HL-60 (cell line): ENCODE data around the gene GALT.

Experiments
- DNase-seq, 2 experiments: peaks; one replicate each; pipeline ENCODE4 v3.0.0-alpha.2; 2010 to 2020; ENCODE audit warnings: low read depth in 1 of 2, low spot score in 1 of 2
- H3K27ac ChIP-seq: fragments of 250-450 bp; sonication (Bioruptor Pico); replicated peaks from 2 replicates; pipeline ENCODE4 v1.5.1; 2020; ENCODE audit warnings: mild to moderate bottlenecking, moderate library complexity
- H3K27me3 ChIP-seq: fragments of 250-450 bp; sonication (Bioruptor Pico); 2 replicates; pipeline ENCODE4 v1.5.1; 2021; ENCODE audit warnings: mild to moderate bottlenecking, moderate library complexity; ENCODE audit not compliant: insufficient read depth, poor library complexity, severe bottlenecking
- H3K4me3 ChIP-seq: replicated peaks from 2 replicates; pipeline ENCODE4 v1.5.1; 2011; ENCODE audit warnings: mild to moderate bottlenecking, control low read depth, low read length; ENCODE audit not compliant: insufficient read depth
- GABPA ChIP-seq: IDR thresholded peaks from 2 replicates; pipeline ENCODE4 v1.6.1; 2012; ENCODE audit warnings: low read depth
- POLR2AphosphoS5 ChIP-seq: IDR thresholded peaks from 2 replicates; pipeline ENCODE4 v1.6.1; 2012; ENCODE audit warnings: low read depth
- SPI1 ChIP-seq: IDR thresholded peaks from 2 replicates; pipeline ENCODE4 v1.6.1; 2012; ENCODE audit warnings: low read depth, mild to moderate bottlenecking, borderline replicate concordance
- TF ChIP-seq, protein P1 (sequence below): IDR thresholded peaks from one replicate; pipeline ENCODE4 v1.5.1; 2011; ENCODE audit warnings: low read length, control low read depth, inconsistent platforms; ENCODE audit not compliant: insufficient read depth
- TF ChIP-seq, protein P2 (sequence below): IDR thresholded peaks from 2 replicates; pipeline ENCODE4 v1.6.1; 2012; ENCODE audit warnings: low read depth; ENCODE audit not compliant: insufficient replicate concordance

The GALT gene

DNA sequence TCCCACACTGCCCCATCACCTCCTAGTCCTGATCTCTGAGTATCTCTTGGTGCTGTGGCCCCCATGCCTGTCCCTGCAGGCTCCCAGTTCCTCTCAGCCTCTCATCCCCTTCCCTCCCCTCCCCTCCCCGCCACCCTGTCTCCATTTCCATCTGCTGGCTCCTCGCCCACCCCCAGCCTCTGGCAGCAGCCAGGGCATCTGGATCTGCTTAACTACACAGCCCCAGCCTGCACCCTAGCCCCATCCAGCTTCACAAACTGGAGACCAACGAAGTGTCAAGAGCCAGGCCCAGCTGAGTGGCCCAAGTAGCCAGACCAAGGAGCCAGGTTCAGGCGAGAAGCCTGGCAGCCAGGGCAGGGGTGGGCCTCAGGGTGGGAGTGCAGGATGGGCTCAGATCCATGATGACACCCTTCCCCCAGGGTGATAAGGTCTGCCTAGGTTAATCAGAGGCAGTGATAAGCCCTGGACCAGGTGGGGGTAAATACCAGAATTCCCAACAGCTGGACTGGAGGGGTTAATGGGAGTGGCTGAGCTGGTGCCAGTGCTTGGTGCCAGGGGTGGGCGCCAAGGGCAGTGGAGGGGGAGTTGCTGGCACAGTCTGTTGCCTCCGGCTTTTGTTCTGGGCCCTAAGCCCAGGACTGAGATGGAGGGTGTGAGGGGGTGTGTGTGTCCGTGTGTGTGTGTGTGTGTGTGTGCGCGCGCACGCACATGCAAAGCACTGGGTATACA is 8.0 kb downstream of the GALT start:
- TF ChIP-seq, protein P1, sequence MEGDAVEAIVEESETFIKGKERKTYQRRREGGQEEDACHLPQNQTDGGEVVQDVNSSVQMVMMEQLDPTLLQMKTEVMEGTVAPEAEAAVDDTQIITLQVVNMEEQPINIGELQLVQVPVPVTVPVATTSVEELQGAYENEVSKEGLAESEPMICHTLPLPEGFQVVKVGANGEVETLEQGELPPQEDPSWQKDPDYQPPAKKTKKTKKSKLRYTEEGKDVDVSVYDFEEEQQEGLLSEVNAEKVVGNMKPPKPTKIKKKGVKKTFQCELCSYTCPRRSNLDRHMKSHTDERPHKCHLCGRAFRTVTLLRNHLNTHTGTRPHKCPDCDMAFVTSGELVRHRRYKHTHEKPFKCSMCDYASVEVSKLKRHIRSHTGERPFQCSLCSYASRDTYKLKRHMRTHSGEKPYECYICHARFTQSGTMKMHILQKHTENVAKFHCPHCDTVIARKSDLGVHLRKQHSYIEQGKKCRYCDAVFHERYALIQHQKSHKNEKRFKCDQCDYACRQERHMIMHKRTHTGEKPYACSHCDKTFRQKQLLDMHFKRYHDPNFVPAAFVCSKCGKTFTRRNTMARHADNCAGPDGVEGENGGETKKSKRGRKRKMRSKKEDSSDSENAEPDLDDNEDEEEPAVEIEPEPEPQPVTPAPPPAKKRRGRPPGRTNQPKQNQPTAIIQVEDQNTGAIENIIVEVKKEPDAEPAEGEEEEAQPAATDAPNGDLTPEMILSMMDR: no peak
- TF ChIP-seq SPI1 (no peak), GABPA (no peak), POLR2AphosphoS5 (no peak)
- TF ChIP-seq, protein P2, sequence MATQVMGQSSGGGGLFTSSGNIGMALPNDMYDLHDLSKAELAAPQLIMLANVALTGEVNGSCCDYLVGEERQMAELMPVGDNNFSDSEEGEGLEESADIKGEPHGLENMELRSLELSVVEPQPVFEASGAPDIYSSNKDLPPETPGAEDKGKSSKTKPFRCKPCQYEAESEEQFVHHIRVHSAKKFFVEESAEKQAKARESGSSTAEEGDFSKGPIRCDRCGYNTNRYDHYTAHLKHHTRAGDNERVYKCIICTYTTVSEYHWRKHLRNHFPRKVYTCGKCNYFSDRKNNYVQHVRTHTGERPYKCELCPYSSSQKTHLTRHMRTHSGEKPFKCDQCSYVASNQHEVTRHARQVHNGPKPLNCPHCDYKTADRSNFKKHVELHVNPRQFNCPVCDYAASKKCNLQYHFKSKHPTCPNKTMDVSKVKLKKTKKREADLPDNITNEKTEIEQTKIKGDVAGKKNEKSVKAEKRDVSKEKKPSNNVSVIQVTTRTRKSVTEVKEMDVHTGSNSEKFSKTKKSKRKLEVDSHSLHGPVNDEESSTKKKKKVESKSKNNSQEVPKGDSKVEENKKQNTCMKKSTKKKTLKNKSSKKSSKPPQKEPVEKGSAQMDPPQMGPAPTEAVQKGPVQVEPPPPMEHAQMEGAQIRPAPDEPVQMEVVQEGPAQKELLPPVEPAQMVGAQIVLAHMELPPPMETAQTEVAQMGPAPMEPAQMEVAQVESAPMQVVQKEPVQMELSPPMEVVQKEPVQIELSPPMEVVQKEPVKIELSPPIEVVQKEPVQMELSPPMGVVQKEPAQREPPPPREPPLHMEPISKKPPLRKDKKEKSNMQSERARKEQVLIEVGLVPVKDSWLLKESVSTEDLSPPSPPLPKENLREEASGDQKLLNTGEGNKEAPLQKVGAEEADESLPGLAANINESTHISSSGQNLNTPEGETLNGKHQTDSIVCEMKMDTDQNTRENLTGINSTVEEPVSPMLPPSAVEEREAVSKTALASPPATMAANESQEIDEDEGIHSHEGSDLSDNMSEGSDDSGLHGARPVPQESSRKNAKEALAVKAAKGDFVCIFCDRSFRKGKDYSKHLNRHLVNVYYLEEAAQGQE: no peak
- no peak overlapping the region for H3K4me3 ChIP-seq
- no peak overlapping the region for H3K27ac ChIP-seq
- DNase-seq: no peak
- H3K27me3 ChIP-seq: no peaks in the 10 kb centered on the region

DNA sequence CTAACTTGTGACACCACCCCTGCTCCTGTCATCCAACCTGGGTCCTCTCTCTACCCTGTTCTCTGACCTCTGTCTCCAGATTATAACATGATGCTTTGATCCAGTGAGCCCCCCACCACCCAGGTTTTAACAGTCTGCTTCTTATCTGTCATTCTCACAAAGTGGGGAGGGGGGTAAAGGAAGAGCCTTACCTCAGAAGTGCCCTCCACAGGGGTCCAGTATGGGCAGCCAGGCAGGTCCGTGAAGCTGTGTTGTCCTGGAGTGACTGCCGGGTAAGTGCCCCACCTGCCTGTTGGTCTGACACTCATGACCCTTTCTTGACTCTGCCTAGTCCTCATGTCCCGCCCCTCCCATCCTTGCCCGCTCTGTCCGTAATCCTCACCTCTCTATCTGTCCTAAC is 8.9 kb downstream of the GALT start:
- H3K27ac ChIP-seq: no peak overlapping the region
- no peaks in the 10 kb centered on the region for H3K27me3 ChIP-seq
- no peak overlapping the region for H3K4me3 ChIP-seq
- DNase-seq: no peak
- no peak for TF ChIP-seq SPI1
- TF ChIP-seq, protein P2: no peak
- TF ChIP-seq, protein P1: no peak

DNA sequence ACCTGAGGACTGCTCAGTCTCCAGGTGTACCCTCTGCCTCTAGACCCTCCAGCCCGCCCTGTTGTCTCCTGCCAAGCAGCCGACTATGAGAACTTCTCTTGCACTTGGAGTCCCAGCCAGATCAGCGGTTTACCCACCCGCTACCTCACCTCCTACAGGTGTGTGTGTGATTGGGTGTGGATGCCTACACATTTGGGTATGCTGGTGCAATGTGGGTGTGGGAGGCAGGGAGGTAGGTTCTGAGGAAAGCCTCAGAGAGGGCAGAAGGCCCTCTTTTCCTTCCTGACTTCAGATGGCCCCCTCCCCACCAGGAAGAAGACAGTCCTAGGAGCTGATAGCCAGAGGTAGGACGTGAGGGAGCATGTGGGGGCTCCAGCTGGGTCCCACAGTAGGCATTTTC is 10.5 kb downstream of the GALT start:
- no peak for DNase-seq
- H3K27me3 ChIP-seq: no peaks in the 10 kb centered on the region
- H3K27ac ChIP-seq: no peak overlapping the region
- no peak overlapping the region for H3K4me3 ChIP-seq
- no peak for TF ChIP-seq POLR2AphosphoS5
- TF ChIP-seq SPI1: no peak
- no peak for TF ChIP-seq GABPA
- TF ChIP-seq, protein P1: no peak
- TF ChIP-seq, protein P2: no peak
